ENCODE results near the gene CCDC47.

Gene CCDC47

GRCh38 chr17:63773272-63774140 is at the start of gene CCDC47:
Gene CCDC47, minus strand, starts transcription at chr17:63773597. Its CDS starts 7,422 bp downstream, at chr17:63766175.
- H3K4me3 ChIP-seq (ENCODE audit: low read depth, low read length) = peak within 1 kb of the TSS; percentile 95
- TF ChIP-seq CTCF (IDR thresholded peaks at IDR 0.05; ENCODE audit: low read depth, low read length) = no peak

GRCh38 chr17:63822537-63822936 is 49.1 kb upstream of the CCDC47 start:
- H3K4me3 ChIP-seq (ENCODE audit: low read depth, low read length) = no peak overlapping the region
- no peak for TF ChIP-seq CTCF (IDR thresholded peaks at IDR 0.05; ENCODE audit: low read depth, low read length)

- H3K4me3 ChIP-seq (ENCODE audit: low read depth, low read length) = no peak overlapping the region
- TF ChIP-seq CTCF (IDR thresholded peaks at IDR 0.05; ENCODE audit: low read depth, low read length) = no peak
Measured at GRCh38 chr17:63821804-63822203, 48.4 kb upstream of the CCDC47 start.

GRCh38 chr17:63820963-63821561 is 47.7 kb upstream of the CCDC47 start:
- H3K4me3 ChIP-seq (ENCODE audit: low read depth, low read length) = no peak overlapping the region
- TF ChIP-seq CTCF (IDR thresholded peaks at IDR 0.05; ENCODE audit: low read depth, low read length) = no peak

- TF ChIP-seq CTCF (IDR thresholded peaks at IDR 0.05; ENCODE audit: low read depth, low read length) = no peak
- no peak overlapping the region for H3K4me3 ChIP-seq (ENCODE audit: low read depth, low read length)
Measured at GRCh38 chr17:63819585-63820537, 46.5 kb upstream of the CCDC47 start.

- no peak overlapping the region for H3K4me3 ChIP-seq (ENCODE audit: low read depth, low read length)
- no peak for TF ChIP-seq CTCF (IDR thresholded peaks at IDR 0.05; ENCODE audit: low read depth, low read length)
Measured at GRCh38 chr17:63819131-63819530, 45.7 kb upstream of the CCDC47 start.

Measured in WI38 (cell line).